ES-I3 (cell line): Measurements from ENCODE around the gene DNM2.
"Not testable (repeated sequence)": the region's sequence is repeated elsewhere in the genome, so short reads cannot be mapped to it uniquely, and the experiment has no call there.

Source experiments
- H3K36me3 ChIP-seq: 2 replicates; pipeline ENCODE4 v1.6.1; 2013; ENCODE audit warnings: mild to moderate bottlenecking, low read length, control low read depth, moderate library complexity; ENCODE audit not compliant: insufficient read depth
- H3K4me1 ChIP-seq: 2 replicates; pipeline ENCODE4 v1.6.1; 2013; ENCODE audit warnings: mild to moderate bottlenecking, control low read depth, low read length; ENCODE audit not compliant: insufficient read depth
- H3K9ac ChIP-seq: 2 replicates; pipeline ENCODE4 v1.6.1; 2013; ENCODE audit warnings: low read depth, mild to moderate bottlenecking, low read length, moderate library complexity
- H3K9me3 ChIP-seq: 2 replicates; pipeline ENCODE4 v1.6.1; 2013; ENCODE audit warnings: mild to moderate bottlenecking, low read length, moderate library complexity; ENCODE audit not compliant: control insufficient read depth, insufficient read depth

The DNM2 gene

DNA sequence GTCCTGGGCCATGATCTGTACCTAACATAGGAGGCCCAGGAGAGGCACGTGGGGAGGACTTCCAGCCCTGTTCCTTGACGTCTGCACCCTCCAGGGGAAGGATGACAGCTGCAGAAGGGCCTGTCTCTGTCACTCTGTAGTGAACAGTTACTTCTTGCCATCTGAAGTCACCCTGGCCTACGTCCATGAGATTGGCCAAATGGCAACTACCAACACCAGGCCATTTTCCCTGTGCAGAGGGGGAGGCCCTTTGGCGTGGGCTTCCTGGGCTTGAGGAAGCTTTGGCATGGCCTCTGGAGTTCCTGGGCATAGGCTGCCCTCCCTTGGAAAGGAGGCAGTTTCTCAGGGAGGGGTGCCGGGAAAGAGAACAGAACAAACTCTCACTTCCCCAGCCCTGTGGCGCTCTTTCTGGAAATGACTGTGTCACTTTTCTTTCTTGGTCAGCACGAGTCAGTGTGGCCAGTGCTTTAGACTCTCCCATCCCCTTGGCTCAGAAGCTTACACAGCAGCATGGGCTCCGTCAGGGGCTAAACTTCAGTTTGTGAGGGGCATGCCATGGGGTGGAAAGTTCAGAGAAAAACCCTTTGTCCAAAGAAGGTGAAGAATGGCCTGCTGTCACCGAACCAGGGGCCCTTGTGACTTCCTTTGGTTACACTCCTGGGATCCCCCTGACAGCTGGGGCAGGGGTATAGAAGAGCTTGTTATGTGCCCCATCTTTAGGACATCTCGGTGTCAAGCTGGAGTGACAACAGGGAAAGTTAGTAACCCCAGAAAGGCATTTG lies 158.8 kb downstream of the DNM2 start:
- Histone ChIP-seq H3K36me3 (no peaks in the 10 kb centered on the region), H3K9me3 (no peaks in the 10 kb centered on the region), H3K9ac (no peak overlapping the region), H3K4me1 (peaks cover 36% of the 10 kb centered on the region)

DNA sequence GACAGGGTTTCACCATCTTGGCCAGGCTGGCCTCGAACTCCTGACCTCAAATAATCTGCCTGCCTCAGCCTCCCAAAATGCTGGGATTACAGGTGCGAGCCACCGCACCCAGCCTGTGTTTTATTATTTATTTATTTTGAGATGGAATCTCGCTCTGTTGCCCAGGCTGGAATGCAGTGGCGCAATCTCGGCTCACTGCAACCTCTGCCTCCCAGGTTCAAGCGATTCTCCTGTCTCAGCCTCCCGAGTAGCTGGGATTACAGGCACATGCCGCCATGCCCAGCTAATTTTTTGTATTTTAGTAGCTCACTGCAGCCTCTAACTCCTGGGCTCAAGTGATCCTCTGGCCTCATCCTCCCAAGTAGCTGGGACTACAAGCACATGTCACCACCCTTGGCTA lies 159.7 kb downstream of the DNM2 start:
- H3K36me3 ChIP-seq, H3K9me3 ChIP-seq, H3K9ac ChIP-seq: not testable (repeated sequence)
- peaks cover 43% of the 10 kb centered on the region for H3K4me1 ChIP-seq

DNA sequence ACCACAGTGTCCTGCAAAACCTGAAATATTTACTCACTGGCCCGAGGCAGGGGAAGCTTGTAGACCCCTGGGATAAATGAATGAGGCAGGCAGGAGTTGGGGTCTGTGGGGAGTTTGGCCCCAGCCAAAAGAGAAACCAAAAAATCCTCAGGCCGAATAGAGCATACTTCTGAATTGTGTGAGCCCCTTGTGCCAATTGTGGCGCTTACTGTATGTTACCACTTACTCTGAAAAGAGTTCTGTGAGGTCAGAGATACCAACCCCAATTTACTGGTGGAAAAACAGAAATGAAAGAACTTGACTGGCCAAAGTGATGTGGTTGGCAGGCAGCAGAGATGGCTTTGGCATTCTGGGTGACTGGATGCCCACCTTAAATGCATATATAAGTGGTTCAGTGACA lies 160.4 kb downstream of the DNM2 start:
- Histone ChIP-seq H3K9me3 (no peaks in the 10 kb centered on the region), H3K9ac (no peak overlapping the region), H3K36me3 (no peaks in the 10 kb centered on the region), H3K4me1 (peaks cover 43% of the 10 kb centered on the region)
